ENCODE data around the gene XRCC1. TPM values are rescaled to one million over a fixed set of nuclear protein-coding genes. Genes with fewer than 3 reads are reported as not detected.

The XRCC1 gene
- total RNA-seq, 1 donor from 2014 or later = 12.8 TPM

GRCh38 chr19:43561139-43561970 lies 14.0 kb downstream of the XRCC1 start:
- Histone ChIP-seq H3K27ac (replicated peaks) (no peak overlapping the region), H3K4me3 (no peak overlapping the region), H3K9me3 (replicated peaks) (no peaks in the 10 kb centered on the region), H3K27me3 (ENCODE audit: low read depth) (no peaks in the 10 kb centered on the region), H3K36me3 (peaks cover 26% of the 10 kb centered on the region), H3K4me1 (peaks cover 18% of the 10 kb centered on the region)
- no peak for DNase-seq
- intact Hi-C loops (cut with micrococcal nuclease) = no loop called here
- TF ChIP-seq CTCF (IDR thresholded peaks at IDR 0.05; ENCODE audit: borderline replicate concordance) = no peak

GRCh38 chr19:43560687-43561086 lies 14.6 kb downstream of the XRCC1 start:
- intact Hi-C loops (cut with micrococcal nuclease) = no loop called here

GRCh38 chr19:43555185-43555770 lies 20.0 kb downstream of the XRCC1 start:
- H3K36me3 ChIP-seq = peaks cover 63% of the 10 kb centered on the region
- DNase-seq = peak; percentile 45
- intact Hi-C loops (cut with micrococcal nuclease) = no loop called here

More at GRCh38 chr19:43560687-43561086, 14.6 kb downstream of the XRCC1 start:
- DNase-seq = no peak
- Histone ChIP-seq H3K27me3 (ENCODE audit: low read depth) (no peaks in the 10 kb centered on the region), H3K27ac (replicated peaks) (no peak overlapping the region), H3K9me3 (replicated peaks) (no peaks in the 10 kb centered on the region), H3K36me3 (peaks cover 32% of the 10 kb centered on the region), H3K4me3 (no peak overlapping the region), H3K4me1 (peaks cover 18% of the 10 kb centered on the region)
- no peak for TF ChIP-seq CTCF (IDR thresholded peaks at IDR 0.05; ENCODE audit: borderline replicate concordance)

GRCh38 chr19:43554317-43554895 lies 20.9 kb downstream of the XRCC1 start:
- no peak for TF ChIP-seq CTCF (IDR thresholded peaks at IDR 0.05; ENCODE audit: borderline replicate concordance)
- H3K4me3 ChIP-seq = no peak overlapping the region
- no peaks in the 10 kb centered on the region for H3K27me3 ChIP-seq (ENCODE audit: low read depth)
- intact Hi-C loops (cut with micrococcal nuclease) = no loop called here
- H3K27ac ChIP-seq (replicated peaks) = no peak overlapping the region
- no peaks in the 10 kb centered on the region for H3K4me1 ChIP-seq
- DNase-seq = no peak
- peaks cover 66% of the 10 kb centered on the region for H3K36me3 ChIP-seq
- H3K9me3 ChIP-seq (replicated peaks) = no peaks in the 10 kb centered on the region

More at GRCh38 chr19:43555185-43555770, 20.0 kb downstream of the XRCC1 start:
- Histone ChIP-seq H3K4me1 (no peaks in the 10 kb centered on the region), H3K4me3 (no peak overlapping the region), H3K9me3 (replicated peaks) (no peaks in the 10 kb centered on the region), H3K27ac (replicated peaks) (no peak overlapping the region), H3K27me3 (ENCODE audit: low read depth) (no peaks in the 10 kb centered on the region)
- TF ChIP-seq CTCF (IDR thresholded peaks at IDR 0.05; ENCODE audit: borderline replicate concordance) = peak; percentile 71

GRCh38 chr19:43553656-43554055 lies 21.7 kb downstream of the XRCC1 start:
- DNase-seq = no peak
- intact Hi-C loops (cut with micrococcal nuclease) = no loop called here
- Histone ChIP-seq H3K4me3 (no peak overlapping the region), H3K9me3 (replicated peaks) (no peaks in the 10 kb centered on the region), H3K27ac (replicated peaks) (no peak overlapping the region), H3K36me3 (peaks cover 68% of the 10 kb centered on the region), H3K4me1 (no peaks in the 10 kb centered on the region), H3K27me3 (ENCODE audit: low read depth) (no peaks in the 10 kb centered on the region)
- no peak for TF ChIP-seq CTCF (IDR thresholded peaks at IDR 0.05; ENCODE audit: borderline replicate concordance)
